ENCODE measurements around the gene PLCD4. TPM values are rescaled to one million over a fixed set of nuclear protein-coding genes. Genes with fewer than 3 reads are reported as not detected.

PLCD4 gene
- total RNA-seq, 4 donors from 2014 or later: 0.55 to 2.5 (median 1.5) TPM

GRCh38 chr2:218583983-218584850 lies 23.5 kb upstream of the PLCD4 start:
- DNase-seq (ENCODE audit: low spot score in 2 of 2): no peak
- H3K27me3 ChIP-seq: no peaks in the 10 kb centered on the region
- TF ChIP-seq POLR2A (IDR thresholded peaks at IDR 0.05): no peak
- TF ChIP-seq EP300 (IDR thresholded peaks at IDR 0.05): no peak
- TF ChIP-seq CTCF (IDR thresholded peaks at IDR 0.05): no peak
- no peak for TF ChIP-seq POLR2AphosphoS5 (IDR thresholded peaks at IDR 0.05)
- no peaks in the 10 kb centered on the region for H3K9me3 ChIP-seq
- 94% methylated on average over 6 of the region's 6 CpGs for WGBS
- peaks cover 78% of the 10 kb centered on the region for H3K36me3 ChIP-seq
- no peak overlapping the region for H3K27ac ChIP-seq
- H3K4me3 ChIP-seq: no peak overlapping the region
- no peaks in the 10 kb centered on the region for H3K4me1 ChIP-seq

GRCh38 chr2:218585541-218585940 lies 22.2 kb upstream of the PLCD4 start:
- Histone ChIP-seq H3K36me3 (peaks cover 89% of the 10 kb centered on the region), H3K27me3 (no peaks in the 10 kb centered on the region), H3K27ac (no peak overlapping the region), H3K4me1 (no peaks in the 10 kb centered on the region), H3K9me3 (no peaks in the 10 kb centered on the region), H3K4me3 (no peak overlapping the region)
- DNase-seq (ENCODE audit: low spot score in 2 of 2): no peak
- 100% methylated on average over 1 of the region's 1 CpG for WGBS
- TF ChIP-seq POLR2A (IDR thresholded peaks at IDR 0.05): no peak
- no peak for TF ChIP-seq POLR2AphosphoS5 (IDR thresholded peaks at IDR 0.05)
- no peak for TF ChIP-seq CTCF (IDR thresholded peaks at IDR 0.05)
- no peak for TF ChIP-seq EP300 (IDR thresholded peaks at IDR 0.05)

- Histone ChIP-seq H3K4me1 (peaks cover 18% of the 10 kb centered on the region), H3K27me3 (no peaks in the 10 kb centered on the region), H3K4me3 (no peak overlapping the region), H3K36me3 (no peaks in the 10 kb centered on the region), H3K27ac (no peak overlapping the region), H3K9me3 (no peaks in the 10 kb centered on the region)
- no peak for DNase-seq (ENCODE audit: low spot score in 2 of 2)
- WGBS: 78% methylated on average over 2 of the region's 2 CpGs
- TF ChIP-seq POLR2AphosphoS5 (IDR thresholded peaks at IDR 0.05) (no peak), POLR2A (IDR thresholded peaks at IDR 0.05) (no peak), CTCF (IDR thresholded peaks at IDR 0.05) (no peak), EP300 (IDR thresholded peaks at IDR 0.05) (no peak)
Measured at GRCh38 chr2:218605432-218605831, 2.3 kb upstream of the PLCD4 start.

GRCh38 chr2:218615868-218616315 lies 8.2 kb downstream of the PLCD4 start:
- no peak for TF ChIP-seq CTCF (IDR thresholded peaks at IDR 0.05)
- no peak for TF ChIP-seq EP300 (IDR thresholded peaks at IDR 0.05)
- TF ChIP-seq POLR2A (IDR thresholded peaks at IDR 0.05): no peak
- no peak for TF ChIP-seq POLR2AphosphoS5 (IDR thresholded peaks at IDR 0.05)
- Histone ChIP-seq H3K9me3 (no peaks in the 10 kb centered on the region), H3K36me3 (no peaks in the 10 kb centered on the region), H3K27me3 (no peaks in the 10 kb centered on the region), H3K4me1 (no peaks in the 10 kb centered on the region), H3K27ac (no peak overlapping the region), H3K4me3 (no peak overlapping the region)
- DNase-seq (ENCODE audit: low spot score in 2 of 2): no peak
- WGBS: 76% methylated on average over 6 of the region's 6 CpGs

GRCh38 chr2:218618102-218618860 lies 10.6 kb downstream of the PLCD4 start:
- WGBS: 92% methylated on average over 9 of the region's 9 CpGs
- DNase-seq (ENCODE audit: low spot score in 2 of 2): no peak
- Histone ChIP-seq H3K4me1 (no peaks in the 10 kb centered on the region), H3K27me3 (no peaks in the 10 kb centered on the region), H3K4me3 (no peak overlapping the region), H3K9me3 (no peaks in the 10 kb centered on the region), H3K27ac (no peak overlapping the region), H3K36me3 (no peaks in the 10 kb centered on the region)
- TF ChIP-seq POLR2AphosphoS5 (IDR thresholded peaks at IDR 0.05): no peak
- no peak for TF ChIP-seq CTCF (IDR thresholded peaks at IDR 0.05)
- no peak for TF ChIP-seq EP300 (IDR thresholded peaks at IDR 0.05)
- no peak for TF ChIP-seq POLR2A (IDR thresholded peaks at IDR 0.05)

Data from suprapubic skin (tissue), 4 donors.